Heart left ventricle (tissue), 16 donors: Measurements from ENCODE around the gene RBKS. TPM values are rescaled to one million over a fixed set of nuclear protein-coding genes. Genes with fewer than 3 reads are reported as not detected.

Experiments used
- ATAC-seq, 4 donors: fragments of 200-7000 bp; cut with Tn5 transposase; one replicate each; pipeline ENCODE4 v1.9.1; 2020 to 2022; ENCODE audit warnings: moderate library complexity in 4 of 4, mild to moderate bottlenecking in 3 of 4, moderate number of reproducible peaks in 1 of 4
- DNase-seq, 5 donors: peaks; one replicate each; pipeline ENCODE4 v3.0.0-alpha.2; 2020
- H3K27ac ChIP-seq, 12 donors: fragments of 200-600 bp; sonication (generic) in 4 of 12; one replicate each; pipeline versions ENCODE4 v1.5.0 to v1.8.0; 2016 to 2022; ENCODE audit warnings: mild to moderate bottlenecking in 2 of 12
- H3K27me3 ChIP-seq, 9 donors: fragments of 200-600 bp; sonication (generic) in 2 of 9; one replicate each; pipeline versions ENCODE4 v1.5.1 to v1.8.0; 2016 to 2022; ENCODE audit warnings: mild to moderate bottlenecking in 3 of 9
- H3K36me3 ChIP-seq, 9 donors: fragments of 200-600 bp; sonication (generic) in 2 of 9; one replicate each; pipeline versions ENCODE4 v1.5.0 to v1.8.0; 2018 to 2022; ENCODE audit warnings: mild to moderate bottlenecking in 2 of 9
- H3K4me1 ChIP-seq, 12 donors: fragments of 200-600 bp; sonication (generic) in 4 of 12; one replicate each; pipeline versions ENCODE4 v1.5.0 to v1.8.0; 2016 to 2022; ENCODE audit warnings: mild to moderate bottlenecking in 3 of 12
- H3K4me3 ChIP-seq, 12 donors: fragments of 200-600 bp; sonication (generic) in 4 of 12; one replicate each; pipeline versions ENCODE4 v1.5.0 to v1.8.0; 2017 to 2022; ENCODE audit warnings: mild to moderate bottlenecking in 9 of 12, moderate library complexity in 4 of 12
- H3K9me3 ChIP-seq, 12 donors: fragments of 200-600 bp; sonication (generic) in 4 of 12; one replicate each; pipeline versions ENCODE4 v1.5.0 to v1.8.0; 2016 to 2022; ENCODE audit warnings: mild to moderate bottlenecking in 1 of 12
- CTCF ChIP-seq, 12 donors: fragments of 200-600 bp; sonication (generic) in 4 of 12; IDR thresholded peaks; one replicate each; pipeline versions ENCODE4 v1.5.0 to v1.8.0; 2018 to 2022; ENCODE audit warnings: antibody characterized with exemption in 12 of 12, mild to moderate bottlenecking in 5 of 12
- POLR2A ChIP-seq, 2 donors: fragments of 450-650 bp; IDR thresholded peaks; one replicate each; pipeline ENCODE4 v1.6.1; 2017; ENCODE audit warnings: antibody characterized with exemption in 2 of 2, mild to moderate bottlenecking in 2 of 2, moderate library complexity in 2 of 2
- WGBS, 4 donors: extraction: QIAGEN DNeasy Blood & Tissue Kit in 2 of 4; methylation state at CpG; one replicate each; pipeline versions ENCODE4 v1.1.5 to v1.1.7; 2013 to 2018; 5-methylcytosine and 5-hydroxymethylcytosine counted together
- intact Hi-C, 10 donors: fragments of 100-400 bp; cut with DNase I; formaldehyde crosslinking; loops; one replicate each; pipeline versions ENCODE4 v1.11.1 to v1.14.2; 2022
- polyA plus RNA-seq, 2 donors: library from polyadenylated mRNA; stranded (reverse); fragments of 200-250 nt; gene quantifications; one replicate each; pipeline ENCODE4 v1.2.3, GENCODE V29; 2013
- total RNA-seq, 9 donors: library from RNA; depleted of rRNA in 2 of 9; stranded (reverse); fragments of >200 nt in 2 of 9; fragmentation: NEBNext Ultra II Directional in 3 of 9; extraction: Animal tissue kit (Norgen Biotek cat#: 25700) in 3 of 9; gene quantifications; one replicate each; pipeline versions ENCODE4 v1.1.0 to v1.2.4, GENCODE V29; 2016 to 2023
- donor health status: ischemic (EF 13 %, LVEDD 7.1; RV severe dilation, severe dysfunction).
- donor health status: healthy with polysubstance abuse.
- donor health status: DM: no; HTN: yes; CAD: no.
- donor health status: DM: no; HTN: no; CAD: no.
- donor health status: ischemic (EF 25% LVEDD 6.9; RV normal size, moderate dysfunction).
- donor health status: ischemic (EF 25% LVEDD 5.7; RV mildly dilated, moderate dysfunction).
- donor health status: healthy.
- donor health status: DM: yes; HTN: yes; CAD: no.
- donor health status: ischemic (EF 35%, LVEDD 5.7; RV mildly dilated, moderate dysfunction).
- donor health status: nonischemic (EF 11% LVEDD 7.7; RV severe dilation, severe dysfunction).
- donor health status: DM: yes; HTN: yes; CAD: no.
- donor health status: PGD.
- donor health status: ischemic (EF 29% LVEDD 5.4; RV normal size, mild dysfunction).
- donor health status: nonischemic (EF 23%, LVEDD 6.1; RV moderate dilation, normal function).

RBKS gene
- total and polyA plus RNA-seq, 11 donors = 1.3 to 6.0 (median 4.0) TPM

GRCh38 chr2:27822049-27822448 lies 68.1 kb downstream of the RBKS start:
- TF ChIP-seq POLR2A (IDR thresholded peaks at IDR 0.05) = no peak
- no peak for TF ChIP-seq CTCF (IDR thresholded peaks at IDR 0.05)
- Histone ChIP-seq H3K27ac (peak overlapping the region in 6 of 12 donors; percentile 43 to 73 (median 58)), H3K4me3 (no peak overlapping the region), H3K36me3 (peaks cover 0 to under 1% (median 0%) of the 10 kb centered on the region in 9 donors), H3K4me1 (peaks cover 0 to 19% (median 0%) of the 10 kb centered on the region in 12 donors), H3K9me3 (peaks cover 0 to 11% (median 3%) of the 10 kb centered on the region in 12 donors), H3K27me3 (no peaks in the 10 kb centered on the region)
- DNase-seq = no peak
- WGBS, 4 donors = 92 to 100% (median 95%) methylated on average over 1 of the region's 1 CpG
- intact Hi-C loops = loop anchor here in 2 of 10 donors (1.0 to 10.0 kb wide), 3 partner anchors 49 to 70 kb away; no protein-coding TSS in a partner anchor
- ATAC-seq = peak in 1 of 4 donors; percentile 25

- 79 to 87% (median 83%) methylated on average over 4 of the region's 4 CpGs for WGBS, 4 donors
- H3K27me3 ChIP-seq = no peaks in the 10 kb centered on the region
Observed at GRCh38 chr2:27815860-27816438, 74.2 kb downstream of the RBKS start.

GRCh38 chr2:27814758-27815157 lies 75.4 kb downstream of the RBKS start:
- intact Hi-C loops = loop anchor here in 1 of 10 donors (10.0 kb wide), 1 partner anchor 640 kb away; no protein-coding TSS in a partner anchor
- WGBS, 4 donors = 62 to 67% (median 66%) methylated on average over 1 of the region's 1 CpG
- no peak overlapping the region for H3K27ac ChIP-seq
- H3K4me1 ChIP-seq = peaks cover 0 to 11% (median 0%) of the 10 kb centered on the region in 12 donors
- ATAC-seq (no peak), DNase-seq (no peak)
- H3K4me3 ChIP-seq = no peak overlapping the region
- H3K36me3 ChIP-seq = peaks cover 0 to 2% (median 0%) of the 10 kb centered on the region in 9 donors
- no peak for TF ChIP-seq POLR2A (IDR thresholded peaks at IDR 0.05)
- TF ChIP-seq CTCF (IDR thresholded peaks at IDR 0.05) = no peak
- peaks cover 0 to 3% (median 0%) of the 10 kb centered on the region in 12 donors for H3K9me3 ChIP-seq
- no peaks in the 10 kb centered on the region for H3K27me3 ChIP-seq

More at GRCh38 chr2:27815860-27816438, 74.2 kb downstream of the RBKS start:
- H3K9me3 ChIP-seq = peaks cover 0 to 3% (median 0%) of the 10 kb centered on the region in 12 donors
- ATAC-seq (no peak), DNase-seq (no peak)
- no peak overlapping the region for H3K4me3 ChIP-seq
- intact Hi-C loops = loop anchor here in 1 of 10 donors (10.0 kb wide), 1 partner anchor 639 kb away; no protein-coding TSS in a partner anchor
- H3K36me3 ChIP-seq = peaks cover 0 to 2% (median 0%) of the 10 kb centered on the region in 9 donors
- H3K27ac ChIP-seq = no peak overlapping the region
- H3K4me1 ChIP-seq = no peaks in the 10 kb centered on the region
- no peak for TF ChIP-seq CTCF (IDR thresholded peaks at IDR 0.05)
- no peak for TF ChIP-seq POLR2A (IDR thresholded peaks at IDR 0.05)

GRCh38 chr2:27811768-27812167 lies 78.4 kb downstream of the RBKS start:
- WGBS, 4 donors = 92 to 100% (median 99%) methylated on average over 1 of the region's 1 CpG
- no peak overlapping the region for H3K27ac ChIP-seq
- intact Hi-C loops = loop anchor here in 1 of 10 donors (10.0 kb wide), 1 partner anchor 643 kb away; no protein-coding TSS in a partner anchor
- no peak overlapping the region for H3K4me3 ChIP-seq
- ATAC-seq (no peak), DNase-seq (no peak)
- peaks cover 0 to 3% (median 0%) of the 10 kb centered on the region in 12 donors for H3K9me3 ChIP-seq
- no peaks in the 10 kb centered on the region for H3K36me3 ChIP-seq
- H3K27me3 ChIP-seq = no peaks in the 10 kb centered on the region
- no peak for TF ChIP-seq POLR2A (IDR thresholded peaks at IDR 0.05)
- no peak for TF ChIP-seq CTCF (IDR thresholded peaks at IDR 0.05)
- peaks cover 0 to 24% (median 0%) of the 10 kb centered on the region in 12 donors for H3K4me1 ChIP-seq
